Duodenal mucosa (tissue), 2 donors: ENCODE results near the gene UBE2L5.
"Not testable (repeated sequence)": the region's sequence is repeated elsewhere in the genome, so short reads cannot be mapped to it uniquely, and the experiment has no call there.

Source experiments
- H3K27ac ChIP-seq: one replicate; pipeline ENCODE4 v1.7.0; 2013; ENCODE audit warnings: low read depth, low read length
- H3K27me3 ChIP-seq, 2 donors: one replicate each; pipeline ENCODE4 v1.7.0; 2013; ENCODE audit warnings: low read length in 2 of 2, control low read depth in 1 of 2; ENCODE audit not compliant: insufficient read depth in 2 of 2, control insufficient read depth in 1 of 2
- H3K36me3 ChIP-seq, 2 donors: one replicate each; pipeline ENCODE4 v1.7.0; 2013; ENCODE audit warnings: low read length in 2 of 2, control low read depth in 1 of 2; ENCODE audit not compliant: insufficient read depth in 2 of 2, control insufficient read depth in 1 of 2
- H3K4me1 ChIP-seq, 2 donors: one replicate each; pipeline ENCODE4 v1.7.0; 2013; ENCODE audit warnings: low read length in 2 of 2, control low read depth in 1 of 2; ENCODE audit not compliant: insufficient read depth in 2 of 2, control insufficient read depth in 1 of 2
- H3K4me3 ChIP-seq, 2 donors: one replicate each; pipeline ENCODE4 v1.7.0; 2013; ENCODE audit warnings: low read length in 2 of 2, low read depth in 1 of 2
- H3K9ac ChIP-seq, 2 donors: one replicate each; pipeline ENCODE4 v1.7.0; 2013; ENCODE audit warnings: low read length in 2 of 2, low read depth in 1 of 2
- H3K9me3 ChIP-seq, 2 donors: one replicate each; pipeline ENCODE4 v1.7.0; 2013; ENCODE audit warnings: low read length in 2 of 2, control low read depth in 1 of 2; ENCODE audit not compliant: control insufficient read depth in 1 of 2

UBE2L5 gene

DNA sequence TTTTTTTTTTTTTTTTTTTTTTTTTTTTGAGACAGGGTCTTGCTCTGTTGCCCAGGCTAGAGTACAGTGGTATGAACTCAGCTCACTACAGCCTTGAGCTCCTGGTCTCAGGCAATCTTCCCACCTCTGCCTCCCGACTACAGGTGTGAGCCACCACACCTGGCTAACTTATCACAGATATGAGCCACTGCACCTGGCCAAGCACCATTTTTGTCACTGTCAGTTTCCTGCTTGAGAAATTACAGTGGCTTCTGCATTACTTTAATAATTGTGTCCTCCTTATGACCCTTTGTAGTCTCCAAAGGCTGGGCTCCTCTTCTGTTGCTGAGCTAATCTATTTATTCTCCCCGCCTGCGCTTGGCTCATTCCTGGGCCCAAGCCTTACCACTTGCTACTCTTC, 16.0 kb downstream of the UBE2L5 start:
- no peak overlapping the region for H3K27ac ChIP-seq
- no peaks in the 10 kb centered on the region for H3K4me1 ChIP-seq
- H3K36me3 ChIP-seq = no peaks in the 10 kb centered on the region
- no peaks in the 10 kb centered on the region for H3K27me3 ChIP-seq
- no peak overlapping the region for H3K9ac ChIP-seq
- no peaks in the 10 kb centered on the region for H3K9me3 ChIP-seq
- H3K4me3 ChIP-seq = no peak overlapping the region

- no peak overlapping the region for H3K27ac ChIP-seq
- H3K9ac ChIP-seq = no peak overlapping the region
- H3K9me3 ChIP-seq = no peaks in the 10 kb centered on the region
- H3K4me1 ChIP-seq = peaks cover 7% of the 10 kb centered on the region in 2 donors
- no peaks in the 10 kb centered on the region for H3K27me3 ChIP-seq
- H3K4me3 ChIP-seq = no peak overlapping the region
- H3K36me3 ChIP-seq = no peaks in the 10 kb centered on the region
Measured at GRCh38 chr13:30440910-30441703, 18.8 kb downstream of the UBE2L5 start.

- Histone ChIP-seq H3K4me3 (no peak overlapping the region), H3K4me1 (peaks cover 10 to 11% of the 10 kb centered on the region in 2 donors), H3K27me3 (no peaks in the 10 kb centered on the region), H3K36me3 (no peaks in the 10 kb centered on the region), H3K9me3 (no peaks in the 10 kb centered on the region), H3K9ac (no peak overlapping the region), H3K27ac (no peak overlapping the region)
Measured at GRCh38 chr13:30442926-30443325, 20.6 kb downstream of the UBE2L5 start.

- not testable (repeated sequence) for H3K27ac ChIP-seq, H3K4me3 ChIP-seq, H3K27me3 ChIP-seq, H3K36me3 ChIP-seq, H3K9ac ChIP-seq, H3K9me3 ChIP-seq
- H3K4me1 ChIP-seq = peaks cover 10 to 11% of the 10 kb centered on the region in 2 donors
Measured at GRCh38 chr13:30443491-30443890, 21.2 kb downstream of the UBE2L5 start.

DNA sequence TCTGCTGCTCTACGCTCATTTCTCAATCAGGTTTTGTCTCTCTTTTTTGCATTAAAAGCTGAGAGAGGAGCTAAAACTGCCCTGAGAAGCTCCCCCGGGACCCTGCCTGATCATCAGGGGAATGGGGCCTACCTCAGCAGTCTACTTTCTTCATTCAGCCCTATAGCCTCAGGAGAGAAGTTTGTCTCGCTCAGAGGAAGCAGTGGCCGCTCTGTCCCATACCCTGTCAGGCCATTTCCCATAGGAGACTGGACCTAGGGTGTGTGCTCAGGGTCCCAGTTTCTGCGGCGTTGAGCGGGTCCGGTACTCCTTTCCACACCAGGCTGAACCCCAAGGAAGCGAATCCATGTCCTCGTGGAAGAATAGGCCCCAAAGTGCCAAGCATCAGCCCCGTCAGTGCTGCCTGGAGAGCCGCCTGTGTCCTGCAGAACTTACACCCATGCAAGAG, 21.7 kb downstream of the UBE2L5 start:
- no peaks in the 10 kb centered on the region for H3K9me3 ChIP-seq
- H3K4me3 ChIP-seq = no peak overlapping the region
- H3K36me3 ChIP-seq = no peaks in the 10 kb centered on the region
- no peak overlapping the region for H3K9ac ChIP-seq
- H3K27ac ChIP-seq = no peak overlapping the region
- H3K27me3 ChIP-seq = no peaks in the 10 kb centered on the region
- peaks cover 10 to 11% of the 10 kb centered on the region in 2 donors for H3K4me1 ChIP-seq

GRCh38 chr13:30446126-30446500, 23.8 kb downstream of the UBE2L5 start:
- Histone ChIP-seq H3K4me3 (peak overlapping the region; percentile 53 to 59), H3K27ac (no peak overlapping the region), H3K4me1 (peaks cover 10 to 11% of the 10 kb centered on the region in 2 donors), H3K27me3 (no peaks in the 10 kb centered on the region), H3K9ac (peak overlapping the region; percentile 50 to 55), H3K36me3 (no peaks in the 10 kb centered on the region), H3K9me3 (no peaks in the 10 kb centered on the region)

DNA sequence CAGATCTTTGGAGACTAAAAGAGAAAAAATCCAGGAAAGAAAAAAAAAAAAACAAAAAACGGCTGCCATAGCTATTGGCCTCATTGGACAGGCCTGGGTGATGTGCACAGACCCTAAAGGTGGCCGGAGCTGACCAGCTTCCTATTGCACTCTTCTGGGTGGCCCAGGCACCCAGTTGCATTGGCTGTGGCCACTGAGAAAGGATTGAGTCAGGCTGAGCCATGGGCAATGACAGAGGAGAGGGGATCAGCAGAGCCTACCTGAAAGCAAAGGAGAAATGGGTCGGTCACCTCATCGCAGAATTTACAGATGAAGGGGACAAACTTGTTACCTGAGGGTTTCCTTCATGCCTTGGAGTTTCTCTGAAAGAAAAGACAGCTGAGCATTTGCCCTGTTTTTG, 26.1 kb downstream of the UBE2L5 start:
- H3K27ac ChIP-seq = no peak overlapping the region
- no peaks in the 10 kb centered on the region for H3K9me3 ChIP-seq
- H3K4me3 ChIP-seq = no peak overlapping the region
- no peaks in the 10 kb centered on the region for H3K36me3 ChIP-seq
- no peak overlapping the region for H3K9ac ChIP-seq
- peaks cover 10 to 11% of the 10 kb centered on the region in 2 donors for H3K4me1 ChIP-seq
- H3K27me3 ChIP-seq = no peaks in the 10 kb centered on the region

DNA sequence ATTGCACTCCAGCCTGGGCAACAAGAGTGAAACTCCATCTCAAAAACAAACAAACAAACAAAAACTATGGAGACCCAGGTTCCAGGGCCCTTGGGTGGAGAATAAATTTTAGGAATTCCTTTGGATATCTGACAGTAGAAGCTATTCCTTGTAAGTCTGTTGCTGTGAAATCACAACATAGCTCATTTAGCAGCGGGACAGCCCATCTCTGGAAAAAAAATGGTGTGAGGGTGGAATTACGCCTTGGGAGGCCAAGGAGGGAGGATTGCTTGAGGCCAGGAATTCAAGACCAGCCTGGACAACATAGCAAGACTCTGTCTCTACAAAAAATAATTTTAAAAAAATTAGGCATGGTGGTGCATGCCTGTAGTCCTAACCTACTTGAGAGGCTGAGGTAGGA, 27.8 kb downstream of the UBE2L5 start:
- no peak overlapping the region for H3K4me3 ChIP-seq
- H3K9me3 ChIP-seq = no peaks in the 10 kb centered on the region
- no peaks in the 10 kb centered on the region for H3K27me3 ChIP-seq
- no peaks in the 10 kb centered on the region for H3K36me3 ChIP-seq
- H3K4me1 ChIP-seq = peaks cover 10 to 11% of the 10 kb centered on the region in 2 donors
- H3K9ac ChIP-seq = no peak overlapping the region
- H3K27ac ChIP-seq = no peak overlapping the region

GRCh38 chr13:30451476-30451875, 29.2 kb downstream of the UBE2L5 start:
- H3K36me3 ChIP-seq, H3K4me1 ChIP-seq, H3K9ac ChIP-seq, H3K9me3 ChIP-seq, H3K4me3 ChIP-seq, H3K27me3 ChIP-seq, H3K27ac ChIP-seq: not testable (repeated sequence)

- Histone ChIP-seq H3K36me3 (no peaks in the 10 kb centered on the region), H3K9me3 (no peaks in the 10 kb centered on the region), H3K9ac (no peak overlapping the region), H3K4me1 (no peaks in the 10 kb centered on the region), H3K4me3 (no peak overlapping the region), H3K27me3 (no peaks in the 10 kb centered on the region), H3K27ac (no peak overlapping the region)
Measured at GRCh38 chr13:30453727-30454126, 31.4 kb downstream of the UBE2L5 start.
